ENCODE measurements around the gene PICALM. TPM values are rescaled to one million over a fixed set of nuclear protein-coding genes. Genes with fewer than 3 reads are reported as not detected.
A peak's percentile ranks its signal among the peaks of the same experiment; 100 is the strongest.

PICALM gene
- total RNA-seq, 4 donors from 2014 or later: 287 to 339 (median 313) TPM

GRCh38 chr11:85974122-85974521 is 94.8 kb downstream of the PICALM start:
- Histone ChIP-seq H3K27me3 (no peaks in the 10 kb centered on the region), H3K4me3 (no peak overlapping the region), H3K4me1 (peaks cover 0 to 58% (median 14%) of the 10 kb centered on the region in 4 donors), H3K27ac (peak overlapping the region in 2 of 4 donors; percentile 77 to 85), H3K9me3 (no peaks in the 10 kb centered on the region), H3K36me3 (peaks cover 0 to 42% (median 0%) of the 10 kb centered on the region in 3 donors)
- WGBS, 2 donors: 60 to 62% methylated on average over 4 of the region's 4 CpGs
- DNase-seq (ENCODE audit: low spot score in 2 of 2): no peak
- peak in 1 of 2 donors; percentile 55 for TF ChIP-seq EP300 (IDR thresholded peaks at IDR 0.05)
- TF ChIP-seq CTCF (IDR thresholded peaks at IDR 0.05): no peak

- H3K27me3 ChIP-seq: no peaks in the 10 kb centered on the region
- no peak for DNase-seq (ENCODE audit: low spot score in 2 of 2)
- 93 to 95% methylated on average over 5 of the region's 5 CpGs for WGBS, 2 donors
- H3K9me3 ChIP-seq: no peaks in the 10 kb centered on the region
- no peak overlapping the region for H3K4me3 ChIP-seq
- H3K4me1 ChIP-seq: peaks cover 0 to 48% (median 11%) of the 10 kb centered on the region in 4 donors
- peak overlapping the region in 1 of 4 donors; percentile 12 for H3K27ac ChIP-seq
- peaks cover 0 to 48% (median 0%) of the 10 kb centered on the region in 3 donors for H3K36me3 ChIP-seq
- no peak for TF ChIP-seq CTCF (IDR thresholded peaks at IDR 0.05)
- no peak for TF ChIP-seq EP300 (IDR thresholded peaks at IDR 0.05)
- no peak for TF ChIP-seq POLR2A (IDR thresholded peaks at IDR 0.05)
These were observed 98.3 kb downstream of the PICALM start for GRCh38 chr11:85970593-85970992.

GRCh38 chr11:85967457-85967856 is 101.4 kb downstream of the PICALM start:
- H3K27ac ChIP-seq: peak overlapping the region in 2 of 4 donors; percentile 51 to 62
- no peak overlapping the region for H3K4me3 ChIP-seq
- peaks cover 0 to 55% (median 0%) of the 10 kb centered on the region in 3 donors for H3K36me3 ChIP-seq
- no peaks in the 10 kb centered on the region for H3K27me3 ChIP-seq
- WGBS, 2 donors: 48 to 51% methylated on average over 5 of the region's 5 CpGs
- no peaks in the 10 kb centered on the region for H3K9me3 ChIP-seq
- no peak for DNase-seq (ENCODE audit: low spot score in 2 of 2)
- H3K4me1 ChIP-seq: peaks cover 0 to 39% (median 7%) of the 10 kb centered on the region in 4 donors
- TF ChIP-seq POLR2A (IDR thresholded peaks at IDR 0.05) (no peak), EP300 (IDR thresholded peaks at IDR 0.05) (no peak), CTCF (IDR thresholded peaks at IDR 0.05) (no peak)

GRCh38 chr11:85965202-85965601 is 103.7 kb downstream of the PICALM start:
- no peak for TF ChIP-seq CTCF (IDR thresholded peaks at IDR 0.05)
- no peak for TF ChIP-seq EP300 (IDR thresholded peaks at IDR 0.05)
- no peak for TF ChIP-seq POLR2A (IDR thresholded peaks at IDR 0.05)
- no peak overlapping the region for H3K27ac ChIP-seq
- H3K9me3 ChIP-seq: no peaks in the 10 kb centered on the region
- H3K4me1 ChIP-seq: peaks cover 0 to 55% (median 8%) of the 10 kb centered on the region in 4 donors
- H3K36me3 ChIP-seq: peaks cover 0 to 35% (median 0%) of the 10 kb centered on the region in 3 donors
- WGBS, 2 donors: 71 to 90% methylated on average over 2 of the region's 2 CpGs
- H3K27me3 ChIP-seq: no peaks in the 10 kb centered on the region
- no peak for DNase-seq (ENCODE audit: low spot score in 2 of 2)
- H3K4me3 ChIP-seq: no peak overlapping the region

GRCh38 chr11:85961930-85962363 is 106.9 kb downstream of the PICALM start:
- WGBS, 2 donors: 61 to 73% methylated on average over 5 of the region's 5 CpGs
- Histone ChIP-seq H3K4me1 (peaks cover 0 to 36% (median 2%) of the 10 kb centered on the region in 4 donors), H3K27ac (no peak overlapping the region), H3K4me3 (no peak overlapping the region), H3K36me3 (peaks cover 0 to 56% (median 0%) of the 10 kb centered on the region in 3 donors), H3K9me3 (no peaks in the 10 kb centered on the region), H3K27me3 (no peaks in the 10 kb centered on the region)
- no peak for DNase-seq (ENCODE audit: low spot score in 2 of 2)
- TF ChIP-seq CTCF (IDR thresholded peaks at IDR 0.05): no peak

Data from tibial nerve (tissue), 4 donors.